K562 (cell line): Measurements from ENCODE around the gene ZBTB9. TPM values are rescaled to one million over a fixed set of nuclear protein-coding genes. Genes with fewer than 3 reads are reported as not detected.

Experiments
- polyA plus RNA-seq, 8 experiments: library from polyadenylated mRNA; depleted of rRNA in 4 of 8; stranded (reverse) in 5 of 8; unstranded in 3 of 8; fragments of >200 nt; fragmentation: Nextera tagmentation in 2 of 8; fragmentation: Illumina TruSeq in 1 of 8; extraction: Ambion mirVana in 2 of 8; extraction: Trizol in 1 of 8; gene quantifications; 2 replicates each; pipeline versions ENCODE4 v1.2.1 to v1.2.3, GENCODE V29; 2011 to 2014; ENCODE audit warnings: inconsistent platforms in 1 of 8, missing spikeins in 1 of 8
- total RNA-seq, 7 experiments: library from RNA; depleted of rRNA in 6 of 7; stranded (reverse); fragments of >200 nt in 6 of 7; fragmentation: Illumina TruSeq in 2 of 7; extraction: Trizol in 2 of 7; gene quantifications; 2 replicates each; pipeline versions ENCODE4 v1.2.1 to v1.2.3, GENCODE V29; 2011 to 2021; ENCODE audit warnings: low replicate concordance in 1 of 7
- TF ChIP-seq, protein P1 (sequence below): fragments of 450-650 bp; IDR thresholded peaks from 2 replicates; pipeline ENCODE4 v1.6.1; 2018; ENCODE audit not compliant: partially characterized antibody
- TF ChIP-seq, protein P2 (sequence below): fragments of 250-450 bp; sonication (Bioruptor Pico); IDR thresholded peaks from 2 replicates; pipeline ENCODE4 v1.5.0; 2020; ENCODE audit warnings: mild to moderate bottlenecking, borderline replicate concordance
- TF ChIP-seq, protein P3 (sequence below): fragments of 250-450 bp; sonication (Bioruptor Pico); IDR thresholded peaks from 2 replicates; pipeline ENCODE4 v1.8.0; 2022; ENCODE audit warnings: inconsistent platforms, mild to moderate bottlenecking, moderate library complexity, borderline replicate concordance

ZBTB9 gene
- total and polyA plus RNA-seq, 9 of the 15 experiments (the other 6 are each of a cell fraction or from before 2014, with no cell fraction given) = 1.9 to 19.5 (median 10.4) TPM

DNA sequence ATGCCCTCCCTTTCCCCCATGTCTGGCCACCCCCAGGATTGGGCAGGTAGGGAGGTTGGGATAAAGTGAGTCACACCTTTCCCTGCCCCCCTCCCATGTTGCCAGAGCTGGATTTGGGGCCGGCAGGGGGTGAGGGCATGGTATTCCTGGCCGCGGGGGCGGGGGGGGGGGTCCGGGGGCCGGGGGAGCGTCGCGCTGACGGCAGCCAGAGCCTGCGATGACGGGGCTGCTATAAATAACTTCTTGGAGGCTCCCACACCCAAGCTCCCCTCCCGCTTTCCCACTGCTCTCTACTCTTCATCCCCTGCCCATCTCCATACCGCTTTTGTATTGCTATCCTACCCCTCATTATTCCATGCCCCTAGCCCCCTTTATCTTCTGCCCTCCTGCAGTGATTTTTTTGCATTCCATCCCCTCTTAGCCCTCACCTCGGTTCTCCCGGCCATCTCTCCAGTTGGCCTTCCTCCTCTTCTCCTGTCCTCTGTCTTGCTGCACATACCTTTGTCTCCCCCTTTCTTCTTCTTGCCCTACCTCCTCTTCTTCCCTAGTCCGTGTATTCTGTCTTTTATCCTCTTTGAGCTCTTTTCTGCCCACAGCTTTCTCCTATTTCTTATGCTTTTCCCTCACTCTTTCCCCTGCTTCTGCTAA is 20.7 kb upstream of the ZBTB9 start (continued):
- TF ChIP-seq, protein P1, sequence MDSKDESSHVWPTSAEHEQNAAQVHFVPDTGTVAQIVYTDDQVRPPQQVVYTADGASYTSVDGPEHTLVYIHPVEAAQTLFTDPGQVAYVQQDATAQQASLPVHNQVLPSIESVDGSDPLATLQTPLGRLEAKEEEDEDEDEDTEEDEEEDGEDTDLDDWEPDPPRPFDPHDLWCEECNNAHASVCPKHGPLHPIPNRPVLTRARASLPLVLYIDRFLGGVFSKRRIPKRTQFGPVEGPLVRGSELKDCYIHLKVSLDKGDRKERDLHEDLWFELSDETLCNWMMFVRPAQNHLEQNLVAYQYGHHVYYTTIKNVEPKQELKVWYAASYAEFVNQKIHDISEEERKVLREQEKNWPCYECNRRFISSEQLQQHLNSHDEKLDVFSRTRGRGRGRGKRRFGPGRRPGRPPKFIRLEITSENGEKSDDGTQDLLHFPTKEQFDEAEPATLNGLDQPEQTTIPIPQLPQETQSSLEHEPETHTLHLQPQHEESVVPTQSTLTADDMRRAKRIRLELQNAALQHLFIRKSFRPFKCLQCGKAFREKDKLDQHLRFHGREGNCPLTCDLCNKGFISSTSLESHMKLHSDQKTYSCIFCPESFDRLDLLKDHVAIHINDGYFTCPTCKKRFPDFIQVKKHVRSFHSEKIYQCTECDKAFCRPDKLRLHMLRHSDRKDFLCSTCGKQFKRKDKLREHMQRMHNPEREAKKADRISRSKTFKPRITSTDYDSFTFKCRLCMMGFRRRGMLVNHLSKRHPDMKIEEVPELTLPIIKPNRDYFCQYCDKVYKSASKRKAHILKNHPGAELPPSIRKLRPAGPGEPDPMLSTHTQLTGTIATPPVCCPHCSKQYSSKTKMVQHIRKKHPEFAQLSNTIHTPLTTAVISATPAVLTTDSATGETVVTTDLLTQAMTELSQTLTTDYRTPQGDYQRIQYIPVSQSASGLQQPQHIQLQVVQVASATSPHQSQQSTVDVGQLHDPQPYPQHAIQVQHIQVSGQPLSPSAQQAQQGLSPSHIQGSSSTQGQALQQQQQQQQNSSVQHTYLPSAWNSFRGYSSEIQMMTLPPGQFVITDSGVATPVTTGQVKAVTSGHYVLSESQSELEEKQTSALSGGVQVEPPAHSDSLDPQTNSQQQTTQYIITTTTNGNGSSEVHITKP = no peak
- TF ChIP-seq, protein P2, sequence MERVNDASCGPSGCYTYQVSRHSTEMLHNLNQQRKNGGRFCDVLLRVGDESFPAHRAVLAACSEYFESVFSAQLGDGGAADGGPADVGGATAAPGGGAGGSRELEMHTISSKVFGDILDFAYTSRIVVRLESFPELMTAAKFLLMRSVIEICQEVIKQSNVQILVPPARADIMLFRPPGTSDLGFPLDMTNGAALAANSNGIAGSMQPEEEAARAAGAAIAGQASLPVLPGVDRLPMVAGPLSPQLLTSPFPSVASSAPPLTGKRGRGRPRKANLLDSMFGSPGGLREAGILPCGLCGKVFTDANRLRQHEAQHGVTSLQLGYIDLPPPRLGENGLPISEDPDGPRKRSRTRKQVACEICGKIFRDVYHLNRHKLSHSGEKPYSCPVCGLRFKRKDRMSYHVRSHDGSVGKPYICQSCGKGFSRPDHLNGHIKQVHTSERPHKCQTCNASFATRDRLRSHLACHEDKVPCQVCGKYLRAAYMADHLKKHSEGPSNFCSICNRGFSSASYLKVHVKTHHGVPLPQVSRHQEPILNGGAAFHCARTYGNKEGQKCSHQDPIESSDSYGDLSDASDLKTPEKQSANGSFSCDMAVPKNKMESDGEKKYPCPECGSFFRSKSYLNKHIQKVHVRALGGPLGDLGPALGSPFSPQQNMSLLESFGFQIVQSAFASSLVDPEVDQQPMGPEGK (CRISPR knock-in tag) = no peak
- TF ChIP-seq, protein P3, sequence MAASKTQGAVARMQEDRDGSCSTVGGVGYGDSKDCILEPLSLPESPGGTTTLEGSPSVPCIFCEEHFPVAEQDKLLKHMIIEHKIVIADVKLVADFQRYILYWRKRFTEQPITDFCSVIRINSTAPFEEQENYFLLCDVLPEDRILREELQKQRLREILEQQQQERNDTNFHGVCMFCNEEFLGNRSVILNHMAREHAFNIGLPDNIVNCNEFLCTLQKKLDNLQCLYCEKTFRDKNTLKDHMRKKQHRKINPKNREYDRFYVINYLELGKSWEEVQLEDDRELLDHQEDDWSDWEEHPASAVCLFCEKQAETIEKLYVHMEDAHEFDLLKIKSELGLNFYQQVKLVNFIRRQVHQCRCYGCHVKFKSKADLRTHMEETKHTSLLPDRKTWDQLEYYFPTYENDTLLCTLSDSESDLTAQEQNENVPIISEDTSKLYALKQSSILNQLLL (CRISPR knock-in tag) = no peak
- TF ChIP-seq, all 486 proteins: peak for 14
